Measurements from ENCODE around the gene ACAD8.
A peak's percentile ranks its signal among the peaks of the same experiment; 100 is the strongest.
"Not testable (repeated sequence)": the region's sequence is repeated elsewhere in the genome, so short reads cannot be mapped to it uniquely, and the experiment has no call there.

The ACAD8 gene

GRCh38 chr11:134275534-134276395, 22.4 kb downstream of the ACAD8 start, which contains the start of gene GLB1L3:
GLB1L3 (plus strand) TSS chr11:134276379; CDS start chr11:134276741, 362 bp downstream.
- no peak for TF ChIP-seq JUND (IDR thresholded peaks at IDR 0.05; ENCODE audit: low read depth)

DNA sequence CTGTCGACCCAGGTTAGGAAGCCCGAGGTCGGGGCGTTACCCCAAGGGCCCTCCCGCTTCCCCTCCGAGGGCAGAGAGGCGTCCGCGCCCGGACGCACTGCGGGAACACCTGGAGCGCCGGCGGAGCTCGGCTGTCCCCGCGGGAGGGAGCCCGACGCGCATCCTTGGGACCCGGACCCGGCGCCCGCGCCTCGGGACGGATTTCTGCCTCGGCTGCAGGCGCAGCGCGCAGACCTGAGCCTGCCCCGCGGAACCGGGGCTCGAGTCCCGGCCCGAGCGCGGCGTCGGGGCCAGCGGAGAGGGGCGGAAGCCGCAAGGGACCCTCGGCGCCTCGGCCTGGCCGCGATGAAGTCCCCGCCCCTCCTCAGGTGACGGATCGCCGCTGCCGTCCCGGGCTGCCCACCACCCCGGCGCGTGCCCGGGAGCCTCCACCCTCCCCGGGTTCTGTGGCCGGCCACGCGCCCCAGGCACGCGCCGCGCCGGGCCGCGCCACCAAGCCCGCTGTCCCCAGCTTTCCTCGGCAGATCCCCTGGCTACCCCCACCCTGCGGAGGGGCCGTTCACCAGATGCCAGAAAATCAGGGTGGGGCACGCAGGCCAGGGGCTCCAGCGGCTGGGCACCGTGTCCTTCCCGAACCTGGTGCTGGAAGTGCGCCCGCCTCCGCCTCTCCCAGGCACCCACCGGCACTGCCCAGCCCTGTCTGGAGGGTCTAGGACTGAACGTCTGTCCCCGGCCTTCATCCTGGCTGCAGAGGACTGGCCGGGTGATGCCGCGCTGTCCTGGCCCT, 23.2 kb downstream of the ACAD8 start:
- no peak for TF ChIP-seq JUND (IDR thresholded peaks at IDR 0.05; ENCODE audit: low read depth)
- no peak for DNase-seq (ENCODE audit: low read depth in 1 of 2, low spot score in 1 of 2)
- in situ Hi-C loops (cut with HindIII; ENCODE audit: low pct_unique_long_range_greater_than_20kb, low sequenced_read_pairs) = no loop called here

More at GRCh38 chr11:134275534-134276395, 22.4 kb downstream of the ACAD8 start, which contains the start of gene GLB1L3:
- in situ Hi-C loops (cut with HindIII; ENCODE audit: low pct_unique_long_range_greater_than_20kb, low sequenced_read_pairs) = no loop called here
- no peak for DNase-seq (ENCODE audit: low read depth in 1 of 2, low spot score in 1 of 2)

- in situ Hi-C loops (cut with HindIII; ENCODE audit: low pct_unique_long_range_greater_than_20kb, low sequenced_read_pairs) = no loop called here
- TF ChIP-seq JUND (IDR thresholded peaks at IDR 0.05; ENCODE audit: low read depth) = no peak
- no peak for DNase-seq (ENCODE audit: low read depth in 1 of 2, low spot score in 1 of 2)
Observed at GRCh38 chr11:134277183-134278001, 24.0 kb downstream of the ACAD8 start.

- TF ChIP-seq JUND (IDR thresholded peaks at IDR 0.05; ENCODE audit: low read depth) = no peak
- in situ Hi-C loops (cut with HindIII; ENCODE audit: low pct_unique_long_range_greater_than_20kb, low sequenced_read_pairs) = no loop called here
- no peak for DNase-seq (ENCODE audit: low read depth in 1 of 2, low spot score in 1 of 2)
Observed at GRCh38 chr11:134278356-134278755, 25.0 kb downstream of the ACAD8 start.

DNA sequence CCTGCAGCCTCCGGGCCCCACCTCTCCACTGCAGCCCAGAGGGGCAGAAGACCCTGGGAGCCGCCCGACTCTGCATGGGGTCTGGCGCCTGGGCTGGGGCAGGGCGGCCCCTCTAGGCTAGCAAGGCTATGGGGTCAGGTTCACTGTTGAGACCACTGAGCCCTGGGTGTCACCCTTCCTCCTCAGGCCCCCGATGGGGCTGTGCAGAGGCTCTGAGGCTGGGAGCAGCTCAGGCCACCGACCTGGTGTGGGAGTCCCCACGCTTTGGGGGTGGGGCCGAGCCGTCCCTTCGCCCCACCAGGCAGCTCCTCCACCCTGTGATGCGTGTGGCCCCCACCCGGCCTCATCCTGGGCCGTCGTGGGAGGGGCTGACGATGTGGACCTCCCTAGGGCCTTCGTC, 28.3 kb downstream of the ACAD8 start:
- DNase-seq (ENCODE audit: low read depth in 1 of 2, low spot score in 1 of 2); in situ Hi-C loops (cut with HindIII; ENCODE audit: low pct_unique_long_range_greater_than_20kb, low sequenced_read_pairs): not testable (repeated sequence)

DNA sequence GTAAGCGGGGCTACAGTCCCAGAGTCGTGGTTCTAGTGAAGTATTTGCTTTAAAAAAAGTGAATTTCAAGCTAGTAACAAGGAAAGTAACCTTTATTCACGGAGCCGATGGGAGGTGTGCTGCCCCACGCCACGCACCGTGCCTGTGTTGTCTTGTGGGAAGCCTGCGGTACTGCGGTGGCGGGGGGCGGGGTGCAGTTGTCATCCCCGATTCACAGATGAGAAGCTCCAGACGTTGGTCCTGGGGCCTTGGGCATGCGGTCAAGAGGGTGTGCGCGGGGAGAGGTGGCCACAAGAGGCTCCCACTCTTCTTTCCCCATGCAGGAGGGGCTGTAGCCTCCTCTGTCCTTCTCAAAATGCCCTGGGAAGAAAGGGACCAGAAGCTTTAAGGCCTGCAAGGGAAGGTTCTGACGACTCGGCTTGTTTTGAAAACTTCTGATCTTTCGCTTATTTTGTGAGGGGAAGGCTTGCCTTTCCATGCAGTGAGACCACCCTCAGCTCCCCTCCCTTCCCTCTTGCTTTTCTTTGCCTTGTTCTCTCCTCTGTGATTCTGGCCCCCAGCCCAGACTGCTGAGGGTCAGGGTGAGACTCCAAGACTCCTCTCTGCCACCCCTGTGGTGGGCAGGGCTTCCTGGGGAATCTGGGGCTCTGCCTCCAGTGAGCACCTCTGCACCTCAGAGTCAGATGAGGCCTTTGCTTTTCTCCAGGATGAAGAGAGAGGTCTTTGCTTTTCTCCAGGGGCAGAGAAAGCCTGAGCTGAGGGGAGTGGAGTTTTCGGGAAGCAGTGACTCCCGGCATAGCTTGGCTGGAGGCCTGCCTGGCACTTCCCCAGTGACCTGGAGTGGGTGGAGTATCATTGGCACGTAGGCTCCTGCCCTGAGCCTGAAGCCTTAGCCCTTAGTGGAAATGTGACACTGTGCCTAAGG, 29.0 kb downstream of the ACAD8 start:
- DNase-seq (ENCODE audit: low read depth in 1 of 2, low spot score in 1 of 2) = peak in 1 of 2 experiments; percentile 52
- in situ Hi-C loops (cut with HindIII; ENCODE audit: low pct_unique_long_range_greater_than_20kb, low sequenced_read_pairs) = no loop called here
- TF ChIP-seq JUND (IDR thresholded peaks at IDR 0.05; ENCODE audit: low read depth) = no peak

DNA sequence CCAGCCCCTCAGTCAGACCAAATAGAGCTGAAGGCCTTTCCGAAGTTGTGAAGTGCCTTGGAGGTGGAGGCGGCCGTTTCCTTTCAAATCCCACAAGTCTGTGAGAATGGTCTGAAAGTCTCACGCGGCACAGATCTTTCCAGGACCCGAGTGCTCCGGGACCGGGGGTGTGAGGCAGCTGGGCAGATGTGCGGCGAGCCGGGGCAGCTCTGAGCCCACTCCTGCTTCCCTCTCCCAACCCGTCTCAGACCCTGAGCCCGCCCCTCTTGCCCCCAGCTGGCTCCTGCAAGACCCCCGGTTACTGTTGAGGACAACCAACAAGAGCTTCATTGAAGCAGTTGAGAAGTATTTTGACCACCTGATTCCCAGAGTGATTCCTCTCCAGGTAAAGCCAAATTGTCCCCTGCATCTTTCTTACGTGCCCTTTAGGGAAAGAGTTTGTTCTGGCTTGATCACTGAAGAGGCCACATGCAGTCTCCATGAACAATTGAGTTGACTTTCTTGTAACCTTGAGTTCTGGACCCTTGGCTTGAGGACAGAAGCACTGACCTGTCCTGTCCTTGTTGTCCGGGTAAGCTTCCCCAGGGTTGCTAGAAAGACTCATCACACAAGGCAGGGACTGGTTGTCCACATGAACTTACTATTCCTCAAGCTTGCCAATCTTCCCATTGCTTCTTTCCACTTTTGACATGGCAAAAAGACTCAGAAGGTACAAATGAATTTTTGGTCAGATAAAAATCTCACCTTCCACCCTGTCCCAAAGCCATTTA, 30.3 kb downstream of the ACAD8 start:
- in situ Hi-C loops (cut with HindIII; ENCODE audit: low pct_unique_long_range_greater_than_20kb, low sequenced_read_pairs) = no loop called here
- TF ChIP-seq JUND (IDR thresholded peaks at IDR 0.05; ENCODE audit: low read depth) = no peak

DNA sequence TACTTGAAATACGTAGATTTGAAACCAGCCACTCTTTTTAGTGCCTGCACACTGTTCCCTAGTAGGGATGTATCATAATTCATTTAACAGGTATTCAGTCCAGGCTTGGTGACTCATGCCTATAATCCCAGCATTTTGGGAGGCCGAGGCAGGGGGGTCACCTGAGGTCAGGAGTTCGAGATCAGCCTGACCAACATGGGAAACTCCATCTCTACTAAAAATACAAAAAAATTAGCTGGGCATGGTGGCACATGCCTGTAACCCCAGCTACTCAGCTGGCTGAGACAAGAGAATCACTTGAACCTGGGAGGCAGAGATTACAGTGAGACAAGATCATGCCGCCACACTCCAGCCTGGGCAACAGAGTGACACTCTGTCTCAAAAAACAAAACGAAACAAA, 31.0 kb downstream of the ACAD8 start:
- in situ Hi-C loops (cut with HindIII; ENCODE audit: low pct_unique_long_range_greater_than_20kb, low sequenced_read_pairs); DNase-seq (ENCODE audit: low read depth in 1 of 2, low spot score in 1 of 2): not testable (repeated sequence)

More for the DNA sequence above, 30.3 kb downstream of the ACAD8 start:
- DNase-seq (ENCODE audit: low read depth in 1 of 2, low spot score in 1 of 2) = no peak

DNA sequence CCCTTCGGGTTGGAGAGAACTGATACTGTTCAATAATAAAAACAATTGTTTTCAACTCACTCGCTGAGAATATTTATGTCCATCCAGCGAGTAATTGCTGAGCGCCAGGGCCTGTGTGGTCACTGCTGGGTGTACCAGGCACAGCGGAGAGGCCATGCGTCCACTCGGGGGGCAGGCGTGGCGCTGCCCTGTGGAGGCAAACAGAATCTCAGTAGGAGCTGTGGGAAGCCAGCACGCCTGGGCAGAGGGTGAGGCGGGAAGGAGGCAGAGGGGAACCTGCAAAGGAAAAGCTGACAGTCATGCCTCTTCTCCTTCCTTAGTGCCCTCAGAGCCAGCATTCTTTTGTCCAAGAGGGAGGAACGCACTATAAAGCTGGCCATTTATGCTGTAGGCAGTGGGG, 34.2 kb downstream of the ACAD8 start:
- no peak for DNase-seq (ENCODE audit: low read depth in 1 of 2, low spot score in 1 of 2)
- in situ Hi-C loops (cut with HindIII; ENCODE audit: low pct_unique_long_range_greater_than_20kb, low sequenced_read_pairs) = no loop called here
- TF ChIP-seq JUND (IDR thresholded peaks at IDR 0.05; ENCODE audit: low read depth) = no peak

- TF ChIP-seq JUND (IDR thresholded peaks at IDR 0.05; ENCODE audit: low read depth) = no peak
- in situ Hi-C loops (cut with HindIII; ENCODE audit: low pct_unique_long_range_greater_than_20kb, low sequenced_read_pairs) = no loop called here
- DNase-seq (ENCODE audit: low read depth in 1 of 2, low spot score in 1 of 2) = no peak
Observed at GRCh38 chr11:134288486-134288885, 35.1 kb downstream of the ACAD8 start.

GRCh38 chr11:134289167-134289566, 35.8 kb downstream of the ACAD8 start:
- no peak for DNase-seq (ENCODE audit: low read depth in 1 of 2, low spot score in 1 of 2)
- in situ Hi-C loops (cut with HindIII; ENCODE audit: low pct_unique_long_range_greater_than_20kb, low sequenced_read_pairs) = no loop called here
- TF ChIP-seq JUND (IDR thresholded peaks at IDR 0.05; ENCODE audit: low read depth) = no peak

Measured in T47D (cell line).